HL-60 (cell line): ENCODE results near the gene MAPK1.
A peak's percentile ranks its signal among the peaks of the same experiment; 100 is the strongest.

Source experiments
- DNase-seq, 2 experiments: peaks; one replicate each; pipeline ENCODE4 v3.0.0-alpha.2; 2010 to 2020; ENCODE audit warnings: low read depth in 1 of 2, low spot score in 1 of 2
- H3K27ac ChIP-seq: fragments of 250-450 bp; sonication (Bioruptor Pico); replicated peaks from 2 replicates; pipeline ENCODE4 v1.5.1; 2020; ENCODE audit warnings: mild to moderate bottlenecking, moderate library complexity
- H3K27me3 ChIP-seq: fragments of 250-450 bp; sonication (Bioruptor Pico); 2 replicates; pipeline ENCODE4 v1.5.1; 2021; ENCODE audit warnings: mild to moderate bottlenecking, moderate library complexity; ENCODE audit not compliant: insufficient read depth, poor library complexity, severe bottlenecking
- H3K4me3 ChIP-seq: replicated peaks from 2 replicates; pipeline ENCODE4 v1.5.1; 2011; ENCODE audit warnings: mild to moderate bottlenecking, control low read depth, low read length; ENCODE audit not compliant: insufficient read depth
- CTCF ChIP-seq: IDR thresholded peaks from one replicate; pipeline ENCODE4 v1.5.1; 2011; ENCODE audit warnings: low read length, control low read depth, inconsistent platforms; ENCODE audit not compliant: insufficient read depth
- GABPA ChIP-seq: IDR thresholded peaks from 2 replicates; pipeline ENCODE4 v1.6.1; 2012; ENCODE audit warnings: low read depth
- POLR2AphosphoS5 ChIP-seq: IDR thresholded peaks from 2 replicates; pipeline ENCODE4 v1.6.1; 2012; ENCODE audit warnings: low read depth
- REST ChIP-seq: IDR thresholded peaks from 2 replicates; pipeline ENCODE4 v1.6.1; 2012; ENCODE audit warnings: low read depth; ENCODE audit not compliant: insufficient replicate concordance
- SPI1 ChIP-seq: IDR thresholded peaks from 2 replicates; pipeline ENCODE4 v1.6.1; 2012; ENCODE audit warnings: low read depth, mild to moderate bottlenecking, borderline replicate concordance

Gene MAPK1

DNA sequence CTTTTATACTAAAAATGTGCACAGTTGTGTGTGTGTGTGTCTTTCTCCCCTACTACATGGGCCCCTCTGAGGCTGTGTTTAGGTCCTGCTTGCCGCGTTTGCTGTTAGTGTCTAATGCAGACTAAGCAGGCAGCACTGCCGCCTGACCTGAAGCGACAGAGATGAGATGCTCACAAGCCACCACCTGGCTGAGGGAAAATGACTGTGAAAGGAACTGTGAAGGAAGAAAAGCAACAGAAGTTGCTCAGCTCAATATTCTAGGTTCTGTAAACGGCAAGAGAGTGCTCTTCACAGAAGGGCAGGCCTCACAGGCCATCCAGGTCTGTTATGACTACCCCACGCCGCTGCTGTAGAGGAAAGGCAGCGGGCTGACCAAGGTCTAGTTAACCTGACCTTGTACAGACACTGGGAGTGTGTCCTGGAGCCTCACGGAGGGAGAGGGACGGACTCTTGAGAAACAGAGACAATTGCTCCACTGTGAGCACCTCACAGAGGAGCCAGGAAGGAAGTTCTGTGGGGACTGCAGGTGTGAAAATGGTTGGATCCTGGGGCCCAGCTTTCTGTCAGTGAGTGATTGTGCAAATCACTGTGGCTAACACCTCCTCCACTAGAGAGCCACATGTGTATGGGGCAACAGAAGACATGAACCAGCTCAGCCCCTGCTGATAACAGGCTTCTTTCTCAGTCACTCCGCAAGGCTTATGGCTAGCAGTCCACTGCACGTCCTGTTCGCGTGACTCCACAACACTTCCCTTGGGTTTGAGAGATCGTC, 100.6 kb downstream of the MAPK1 start:
- TF ChIP-seq POLR2AphosphoS5 (peak; percentile 88), CTCF (no peak), REST (peak; percentile 23), SPI1 (peak; percentile 22; the same call in 1 of the 2 replicates)
- peak overlapping the region; percentile 73 for H3K27ac ChIP-seq
- no peak overlapping the region for H3K4me3 ChIP-seq
- H3K27me3 ChIP-seq: no peaks in the 10 kb centered on the region
- DNase-seq: peak; percentile 61 to 91

- H3K27me3 ChIP-seq: no peaks in the 10 kb centered on the region
- no peak for TF ChIP-seq REST
- no peak for DNase-seq
- H3K4me3 ChIP-seq: no peak overlapping the region
- H3K27ac ChIP-seq: peak overlapping the region; percentile 73
These were observed 101.4 kb downstream of the MAPK1 start for GRCh38 chr22:21765909-21766529.

DNA sequence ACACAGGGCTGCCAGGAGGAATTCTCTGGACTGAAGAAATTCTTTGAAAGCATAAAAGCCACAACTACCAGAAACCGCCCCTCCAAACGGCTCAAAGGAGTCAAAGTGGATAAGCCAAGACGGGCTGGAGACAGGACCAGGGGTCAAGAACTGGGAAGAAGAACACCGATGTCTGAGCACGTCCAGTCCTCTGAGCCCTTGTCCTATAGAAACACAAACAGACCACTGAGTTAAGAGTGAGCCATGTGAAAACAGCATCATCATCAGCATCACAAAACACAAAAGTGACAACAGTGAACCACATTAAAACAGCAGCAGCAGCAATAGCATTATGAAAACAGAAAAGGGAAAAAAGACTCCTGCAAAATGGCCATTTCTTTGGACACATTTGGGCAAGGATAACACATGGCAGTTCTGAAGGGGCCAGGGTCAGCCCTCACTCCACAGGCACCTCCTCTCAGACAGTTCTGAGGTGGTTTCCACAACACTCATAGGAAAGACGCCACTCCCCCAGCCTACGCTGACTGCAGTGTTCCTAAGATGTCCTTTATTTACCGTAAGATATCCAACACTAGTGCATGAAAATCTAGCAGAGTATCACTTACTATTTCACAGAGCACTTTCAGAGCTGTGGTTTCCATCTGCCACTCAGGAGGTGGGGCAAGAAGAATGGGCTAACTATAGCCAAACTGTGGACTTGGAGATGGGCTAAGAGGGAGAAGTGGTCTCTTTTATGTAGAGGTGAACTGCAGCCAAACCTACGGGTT, 103.2 kb downstream of the MAPK1 start:
- DNase-seq: no peak
- H3K4me3 ChIP-seq: no peak overlapping the region
- TF ChIP-seq GABPA (no peak), REST (no peak), CTCF (no peak), POLR2AphosphoS5 (no peak)
- no peak overlapping the region for H3K27ac ChIP-seq
- H3K27me3 ChIP-seq: no peaks in the 10 kb centered on the region
